Measurements from ENCODE around the gene ADIRF.
"Not testable (repeated sequence)": the region's sequence is repeated elsewhere in the genome, so short reads cannot be mapped to it uniquely, and the experiment has no call there.

ADIRF gene

GRCh38 chr10:86981020-86981419 is 12.7 kb downstream of the ADIRF start:
- FAIRE-seq, result not testable (repeated sequence)

DNA sequence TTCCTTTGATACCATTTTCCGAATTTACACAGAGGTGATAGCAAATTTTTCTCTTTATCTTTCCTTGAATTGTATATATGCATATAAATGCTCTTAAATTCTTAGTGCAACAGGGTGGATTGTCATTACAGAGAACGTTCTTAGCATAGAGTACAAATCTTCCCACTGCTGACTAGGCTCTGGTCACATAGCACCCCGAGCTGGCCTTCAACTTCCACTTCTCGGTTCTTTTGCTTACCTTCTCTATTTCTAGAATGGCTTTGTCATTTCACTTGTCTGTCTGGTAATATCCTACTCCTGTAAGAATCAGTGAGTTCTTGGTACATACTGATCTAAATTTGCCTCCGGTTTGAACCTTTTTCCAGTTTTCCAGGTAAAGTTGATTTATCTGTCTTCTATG is 13.4 kb downstream of the ADIRF start:
- no peak for FAIRE-seq

DNA sequence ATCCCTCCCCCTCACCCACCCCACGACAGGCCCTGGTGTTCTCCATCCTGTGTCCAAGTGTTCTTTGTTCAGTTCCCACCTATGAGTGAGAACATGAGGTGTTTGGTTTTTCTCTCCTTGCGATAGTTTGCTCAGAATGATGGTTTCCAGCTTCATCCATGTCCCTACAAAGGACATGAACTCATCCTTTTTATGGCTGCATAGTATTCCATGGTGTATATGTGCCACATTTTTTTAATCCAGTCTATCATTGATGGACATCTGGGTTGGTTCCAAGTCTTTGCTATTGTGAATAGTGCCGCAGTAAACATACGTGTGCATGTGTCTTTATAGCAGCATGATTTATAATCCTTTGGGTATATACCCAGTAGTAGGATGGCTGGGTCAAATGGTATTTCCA is 16.2 kb downstream of the ADIRF start:
- FAIRE-seq, result not testable (repeated sequence)

DNA sequence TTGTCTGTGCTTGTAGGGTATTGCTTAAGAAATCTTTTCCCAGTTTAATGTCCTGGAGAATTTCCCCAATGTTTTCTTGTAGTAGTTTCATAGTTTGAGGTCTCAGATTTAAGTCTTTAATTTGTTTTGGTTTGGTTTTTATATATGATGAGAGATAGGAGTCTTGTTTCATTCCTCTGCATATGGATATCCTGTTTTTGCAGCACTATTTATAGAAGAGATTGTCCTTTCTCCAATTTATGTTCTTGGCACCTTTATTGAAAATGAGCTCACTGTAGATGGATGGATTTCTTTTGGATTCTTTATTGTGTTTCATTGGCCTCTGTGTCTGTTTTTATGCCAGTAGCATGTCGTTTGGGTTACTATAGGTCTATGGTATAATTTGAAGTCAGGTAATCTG is 20.2 kb downstream of the ADIRF start:
- FAIRE-seq, result no peak

DNA sequence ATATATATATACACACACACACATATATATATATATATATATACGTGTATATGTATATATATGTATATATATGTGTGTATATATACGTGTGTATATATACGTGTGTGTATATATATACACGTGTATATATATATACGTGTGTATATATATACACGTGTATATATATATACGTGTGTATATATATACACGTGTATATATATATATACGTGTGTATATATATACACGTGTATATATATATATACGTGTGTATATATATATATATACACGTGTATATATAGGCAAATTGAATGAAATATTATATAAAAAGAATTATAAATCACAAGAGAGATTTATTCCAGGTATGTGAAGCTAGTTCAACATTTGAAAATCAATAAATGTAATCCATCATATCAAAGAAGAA is 23.1 kb downstream of the ADIRF start:
- not testable (repeated sequence) for FAIRE-seq

DNA sequence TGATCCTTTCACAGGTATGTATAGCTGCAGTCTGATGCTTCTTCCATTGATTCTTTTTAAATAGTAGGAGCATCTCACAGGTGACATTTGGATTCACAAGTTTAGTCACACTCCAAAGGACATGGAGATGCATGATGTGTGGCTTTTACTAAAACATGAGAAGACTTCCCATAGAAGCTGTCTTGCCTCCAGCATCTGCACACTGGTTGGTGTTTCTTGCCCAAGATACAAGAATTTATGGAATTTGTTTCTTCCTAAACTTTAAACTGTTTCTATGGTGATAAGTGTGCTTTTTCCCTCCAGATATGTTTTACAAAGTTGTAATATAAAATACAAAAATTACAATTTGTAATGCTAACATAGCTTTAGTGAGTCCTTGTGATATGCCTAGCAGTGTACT is 24.2 kb downstream of the ADIRF start:
- FAIRE-seq, result no peak

DNA sequence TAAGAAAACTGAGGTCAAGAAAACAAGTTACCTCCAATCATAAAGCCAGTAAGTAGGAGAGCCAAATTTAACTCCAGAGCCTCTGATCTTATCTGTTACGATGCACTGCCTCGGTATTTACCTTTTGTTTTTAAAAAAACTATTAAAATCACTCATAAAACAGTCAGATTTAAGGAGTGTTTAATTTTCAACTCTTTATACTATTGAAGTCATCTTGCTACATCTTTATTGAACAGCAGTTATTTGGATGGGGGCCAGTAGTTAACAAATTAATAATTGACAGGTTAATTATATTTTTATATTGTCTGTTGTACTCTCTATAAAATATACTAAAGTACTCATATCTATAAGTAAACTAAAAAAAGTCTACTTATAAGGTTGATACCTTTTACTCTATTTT is 24.6 kb downstream of the ADIRF start:
- FAIRE-seq, result peak; percentile 55

DNA sequence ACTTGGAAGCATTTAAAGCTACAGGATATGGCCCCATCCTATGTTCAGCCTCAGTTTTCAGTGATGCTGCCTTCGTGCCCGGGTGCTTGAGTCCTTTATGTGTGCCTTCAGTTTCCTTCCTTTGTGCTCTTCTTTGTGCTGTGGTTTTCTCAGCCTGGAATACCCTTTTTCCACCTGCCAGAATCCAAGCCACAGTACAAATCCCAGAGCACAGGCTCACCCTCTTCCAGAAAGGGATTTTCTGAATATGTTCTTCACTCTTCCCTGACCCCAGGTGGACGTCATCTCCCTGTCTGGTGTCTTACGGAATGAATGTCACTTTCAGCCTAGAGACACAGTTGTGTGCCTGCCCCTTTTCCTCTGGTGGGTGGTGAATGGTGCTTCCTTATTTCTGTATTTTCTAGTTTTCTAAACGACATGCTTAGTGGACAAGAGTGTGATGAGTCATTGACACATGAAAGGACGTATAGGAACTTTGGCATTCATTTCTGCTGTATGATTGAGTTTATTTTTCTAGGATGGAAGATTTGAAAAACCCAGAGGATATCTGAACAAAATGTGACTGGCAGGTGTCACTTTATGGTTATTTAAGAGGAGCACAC is 31.6 kb downstream of the ADIRF start:
- FAIRE-seq, result not testable (repeated sequence)

GRCh38 chr10:87000491-87000890 is 32.2 kb downstream of the ADIRF start:
- no peak for FAIRE-seq

- FAIRE-seq, result not testable (repeated sequence)
These were observed 38.8 kb downstream of the ADIRF start for GRCh38 chr10:87007124-87007523.

DNA sequence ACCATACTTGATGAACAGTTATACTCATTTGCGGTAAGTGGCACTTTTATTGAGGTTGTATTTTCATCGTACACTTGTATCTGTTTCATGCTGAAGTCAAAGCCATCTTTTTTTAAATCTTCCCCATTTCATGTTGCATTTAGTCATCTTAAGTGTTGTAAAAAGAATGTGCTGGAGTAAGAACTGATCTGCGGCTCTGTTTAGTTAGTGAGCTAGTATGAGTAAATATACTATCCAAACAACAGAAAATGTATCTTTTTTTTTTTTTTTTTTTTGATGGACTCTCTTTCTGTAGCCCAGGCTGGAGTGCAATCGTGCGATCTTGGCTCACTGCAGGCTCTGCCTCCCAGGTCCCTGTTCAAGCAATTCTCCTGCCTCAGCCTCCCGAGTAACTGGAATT is 39.4 kb downstream of the ADIRF start:
- FAIRE-seq, result not testable (repeated sequence)

DNA sequence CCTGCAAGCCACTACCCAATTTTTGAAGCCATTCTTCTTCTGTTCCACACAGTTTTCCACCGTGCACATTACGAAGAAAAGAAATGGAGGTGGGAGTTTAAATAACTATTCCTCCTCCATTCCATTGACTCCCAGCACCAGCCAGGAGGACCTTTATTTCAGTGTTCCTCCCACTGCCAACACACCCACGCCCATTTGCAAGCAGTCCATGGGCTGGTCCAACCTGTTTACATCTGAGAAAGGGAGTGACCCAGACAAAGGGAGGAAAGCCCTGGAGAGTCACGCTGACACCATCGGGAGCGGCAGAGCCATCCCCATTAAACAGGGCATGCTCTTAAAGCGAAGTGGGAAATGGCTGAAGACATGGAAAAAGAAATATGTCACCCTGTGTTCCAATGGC is 40.0 kb downstream of the ADIRF start:
- not testable (repeated sequence) for FAIRE-seq

- not testable (repeated sequence) for FAIRE-seq
These were observed 40.9 kb downstream of the ADIRF start for GRCh38 chr10:87009134-87009696.

GRCh38 chr10:87013528-87013927 is 45.2 kb downstream of the ADIRF start:
- not testable (repeated sequence) for FAIRE-seq

- FAIRE-seq, result peak; percentile 70
These were observed 46.9 kb downstream of the ADIRF start for GRCh38 chr10:87014986-87015716.

DNA sequence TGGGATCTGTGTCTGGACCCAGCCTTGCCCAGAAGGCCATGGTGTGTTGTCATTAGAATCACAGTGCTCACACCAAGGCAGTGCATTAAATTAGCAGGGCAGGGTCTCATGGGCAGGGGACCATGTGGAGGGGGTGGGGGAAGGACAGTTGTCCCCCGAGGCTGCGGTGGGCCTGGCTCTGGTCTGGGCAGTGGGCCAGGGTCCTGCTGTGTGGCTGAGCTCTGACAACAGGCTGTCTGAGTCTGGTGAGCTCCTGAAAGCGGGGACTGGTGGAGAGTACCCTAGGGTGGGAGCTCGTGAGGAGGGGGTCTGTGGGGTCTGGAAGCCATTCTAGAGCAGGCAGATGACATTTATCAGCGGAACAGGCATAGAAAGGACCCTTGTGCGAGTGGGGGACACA is 49.8 kb downstream of the ADIRF start:
- not testable (repeated sequence) for FAIRE-seq

DNA sequence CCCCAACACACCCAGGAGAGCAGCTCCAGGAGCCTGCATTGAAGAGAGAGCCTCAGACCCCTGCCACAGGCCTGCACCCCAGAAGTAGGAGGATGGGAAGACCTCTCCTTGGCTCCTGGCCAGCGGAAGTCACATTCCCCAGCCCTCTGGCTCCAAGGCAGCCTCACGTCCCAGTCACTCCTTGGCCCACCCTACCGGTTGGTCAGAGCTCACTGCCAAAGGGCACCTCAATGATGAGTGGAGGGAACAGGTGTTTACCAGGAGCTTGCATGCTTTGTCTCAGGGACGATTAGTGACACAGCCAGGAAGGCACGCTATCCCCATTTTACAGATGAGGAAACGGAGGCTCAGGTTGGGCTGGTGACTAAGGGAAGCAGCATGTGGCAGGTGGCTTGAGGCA is 50.8 kb downstream of the ADIRF start:
- FAIRE-seq, result not testable (repeated sequence)

DNA sequence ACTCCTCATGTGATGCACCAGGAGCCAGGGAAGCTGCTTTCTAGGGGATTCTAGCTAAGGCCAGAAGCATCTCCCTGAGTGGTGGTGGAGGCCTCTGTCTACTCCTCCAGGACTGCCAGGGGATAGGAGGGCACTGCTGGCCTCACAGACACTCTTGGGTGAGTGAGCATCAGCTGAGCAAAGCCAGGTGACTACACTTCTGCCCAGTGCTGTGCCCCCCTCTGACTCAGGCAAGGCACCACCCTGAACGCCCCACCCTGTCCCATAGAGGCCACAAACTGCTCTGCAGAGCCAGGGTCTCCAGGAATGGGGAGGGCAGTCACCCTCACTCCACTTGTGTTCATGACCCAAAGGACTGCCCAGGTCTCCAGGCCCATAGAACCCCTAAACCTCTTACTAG is 51.2 kb downstream of the ADIRF start:
- FAIRE-seq, result not testable (repeated sequence)

- not testable (repeated sequence) for FAIRE-seq
These were observed 51.8 kb downstream of the ADIRF start, which contains the start of gene FAM25A for GRCh38 chr10:87020056-87020455. Gene FAM25A (plus strand): TSS chr10:87020294. CDS start chr10:87020325, 31 bp downstream.
